ENCODE results near the gene ADIPOQ.

Gene ADIPOQ

GRCh38 chr3:186806089-186807055 lies 36.1 kb upstream of the ADIPOQ start, which contains the start of gene RFC4 (continued):
- TF ChIP-seq PATZ1 (tag by site-specific recombination; IDR thresholded peaks at IDR 0.05) (peak; percentile 64), ZNF24 (tag by site-specific recombination; IDR thresholded peaks at IDR 0.05) (0 out of 2 replicates have a peak, but pooled peaks have one; percentile 73), ZNF202 (tag by site-specific recombination; IDR thresholded peaks at IDR 0.05; ENCODE audit: borderline replicate concordance) (no peak), AEBP2 (tag by site-specific recombination; IDR thresholded peaks at IDR 0.05; ENCODE audit: borderline replicate concordance) (no peak), ZNF518A (tag by site-specific recombination; conservative IDR thresholded peaks at IDR 0.05; ENCODE audit: low read depth) (peak; percentile 63; the same call in 1 of the 2 replicates), ZNF501 (tag by site-specific recombination; IDR thresholded peaks at IDR 0.05) (peak; percentile 78; the same call in 1 of the 2 replicates), SCRT1 (tag by site-specific recombination; IDR thresholded peaks at IDR 0.05; ENCODE audit: borderline replicate concordance) (no peak), ZNF2 (tag by site-specific recombination; IDR thresholded peaks at IDR 0.05) (peak; percentile 37; the same call in 1 of the 2 replicates), ZNF600 (tag by site-specific recombination; IDR thresholded peaks at IDR 0.05) (peak; percentile 35; the same call in 1 of the 2 replicates), BCL6B (tag by site-specific recombination; IDR thresholded peaks at IDR 0.05) (no peak), ZNF629 (tag by site-specific recombination; IDR thresholded peaks at IDR 0.05) (peak; percentile 88), ELK4 (IDR thresholded peaks at IDR 0.05; ENCODE audit: borderline replicate concordance, low read depth, low read length) (peak; percentile 41; the same call in 1 of the 2 replicates), SP3 (tag by site-specific recombination; IDR thresholded peaks at IDR 0.05) (peak; percentile 35), ATF2 (tag by site-specific recombination; IDR thresholded peaks at IDR 0.05; ENCODE audit: low read depth) (no peak), ZFP69B (tag by site-specific recombination; IDR thresholded peaks at IDR 0.05) (0 out of 2 replicates have a peak, but pooled peaks have one; percentile 31), REPIN1 (tag by site-specific recombination; IDR thresholded peaks at IDR 0.05; ENCODE audit: low read depth) (0 out of 2 replicates have a peak, but pooled peaks have one; percentile 22), ZNF837 (tag by site-specific recombination; IDR thresholded peaks at IDR 0.05) (no peak), ZNF223 (tag by site-specific recombination; IDR thresholded peaks at IDR 0.05) (no peak), ZNF221 (tag by site-specific recombination; IDR thresholded peaks at IDR 0.05; ENCODE audit: borderline replicate concordance) (no peak), ZNF146 (tag by site-specific recombination; IDR thresholded peaks at IDR 0.05) (0 out of 2 replicates have a peak, but pooled peaks have one; percentile 2), ZSCAN16 (tag by site-specific recombination; IDR thresholded peaks at IDR 0.05) (0 out of 2 replicates have a peak, but pooled peaks have one; percentile 10), GLIS2 (tag by site-specific recombination; IDR thresholded peaks at IDR 0.05) (peak; percentile 44), BCL11A (tag by site-specific recombination; IDR thresholded peaks at IDR 0.05; ENCODE audit: low read depth) (no peak), ZBTB26 (tag by site-specific recombination; optimal IDR thresholded peaks at IDR 0.05) (peak; percentile 95)

All from HEK293 (cell line).